ENCODE measurements around the gene ADH1B.
"Not testable (repeated sequence)": the region's sequence is repeated elsewhere in the genome, so short reads cannot be mapped to it uniquely, and the experiment has no call there.

- TF ChIP-seq USF2 (IDR thresholded peaks at IDR 0.05; ENCODE audit: low read depth, low read length); CEBPB (IDR thresholded peaks at IDR 0.05; ENCODE audit: low read depth, low read length); MAZ (IDR thresholded peaks at IDR 0.05; ENCODE audit: borderline replicate concordance, low read depth, low read length); RAD21 (IDR thresholded peaks at IDR 0.05; ENCODE audit: low read length): not testable (repeated sequence)
- TF ChIP-seq, protein P1, sequence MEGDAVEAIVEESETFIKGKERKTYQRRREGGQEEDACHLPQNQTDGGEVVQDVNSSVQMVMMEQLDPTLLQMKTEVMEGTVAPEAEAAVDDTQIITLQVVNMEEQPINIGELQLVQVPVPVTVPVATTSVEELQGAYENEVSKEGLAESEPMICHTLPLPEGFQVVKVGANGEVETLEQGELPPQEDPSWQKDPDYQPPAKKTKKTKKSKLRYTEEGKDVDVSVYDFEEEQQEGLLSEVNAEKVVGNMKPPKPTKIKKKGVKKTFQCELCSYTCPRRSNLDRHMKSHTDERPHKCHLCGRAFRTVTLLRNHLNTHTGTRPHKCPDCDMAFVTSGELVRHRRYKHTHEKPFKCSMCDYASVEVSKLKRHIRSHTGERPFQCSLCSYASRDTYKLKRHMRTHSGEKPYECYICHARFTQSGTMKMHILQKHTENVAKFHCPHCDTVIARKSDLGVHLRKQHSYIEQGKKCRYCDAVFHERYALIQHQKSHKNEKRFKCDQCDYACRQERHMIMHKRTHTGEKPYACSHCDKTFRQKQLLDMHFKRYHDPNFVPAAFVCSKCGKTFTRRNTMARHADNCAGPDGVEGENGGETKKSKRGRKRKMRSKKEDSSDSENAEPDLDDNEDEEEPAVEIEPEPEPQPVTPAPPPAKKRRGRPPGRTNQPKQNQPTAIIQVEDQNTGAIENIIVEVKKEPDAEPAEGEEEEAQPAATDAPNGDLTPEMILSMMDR (conservative IDR thresholded peaks at IDR 0.05; ENCODE audit: low read depth, low read length): not testable (repeated sequence)
Measured at GRCh38 chr4:99317811-99318210, 3.4 kb downstream of the ADH1B start.
